Measurements from ENCODE around the gene RYR2.

DNA sequence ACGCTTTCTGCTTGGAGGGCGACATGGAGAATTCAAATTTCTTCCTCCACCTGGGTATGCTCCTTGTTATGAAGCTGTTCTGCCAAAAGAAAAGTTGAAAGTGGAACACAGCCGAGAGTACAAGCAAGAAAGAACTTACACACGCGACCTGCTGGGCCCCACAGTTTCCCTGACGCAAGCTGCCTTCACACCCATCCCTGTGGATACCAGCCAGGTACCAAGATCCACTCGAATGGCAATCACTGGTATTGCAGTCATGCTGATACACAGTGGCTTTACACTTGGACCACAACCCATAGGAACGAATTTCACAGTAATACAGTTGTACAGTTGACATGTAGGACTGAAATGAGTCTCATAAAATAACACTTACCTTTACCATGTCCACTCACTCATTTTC is 461.3 kb downstream of the RYR2 start:
- TF ChIP-seq, protein P1, sequence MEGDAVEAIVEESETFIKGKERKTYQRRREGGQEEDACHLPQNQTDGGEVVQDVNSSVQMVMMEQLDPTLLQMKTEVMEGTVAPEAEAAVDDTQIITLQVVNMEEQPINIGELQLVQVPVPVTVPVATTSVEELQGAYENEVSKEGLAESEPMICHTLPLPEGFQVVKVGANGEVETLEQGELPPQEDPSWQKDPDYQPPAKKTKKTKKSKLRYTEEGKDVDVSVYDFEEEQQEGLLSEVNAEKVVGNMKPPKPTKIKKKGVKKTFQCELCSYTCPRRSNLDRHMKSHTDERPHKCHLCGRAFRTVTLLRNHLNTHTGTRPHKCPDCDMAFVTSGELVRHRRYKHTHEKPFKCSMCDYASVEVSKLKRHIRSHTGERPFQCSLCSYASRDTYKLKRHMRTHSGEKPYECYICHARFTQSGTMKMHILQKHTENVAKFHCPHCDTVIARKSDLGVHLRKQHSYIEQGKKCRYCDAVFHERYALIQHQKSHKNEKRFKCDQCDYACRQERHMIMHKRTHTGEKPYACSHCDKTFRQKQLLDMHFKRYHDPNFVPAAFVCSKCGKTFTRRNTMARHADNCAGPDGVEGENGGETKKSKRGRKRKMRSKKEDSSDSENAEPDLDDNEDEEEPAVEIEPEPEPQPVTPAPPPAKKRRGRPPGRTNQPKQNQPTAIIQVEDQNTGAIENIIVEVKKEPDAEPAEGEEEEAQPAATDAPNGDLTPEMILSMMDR (IDR thresholded peaks at IDR 0.05) = no peak
- TF ChIP-seq POLR2A (IDR thresholded peaks at IDR 0.05) = no peak

Data from tibial nerve (tissue), 3 donors.